ENCODE measurements around the gene RGS8. TPM values are rescaled to one million over a fixed set of nuclear protein-coding genes. Genes with fewer than 3 reads are reported as not detected.

Gene RGS8
- total and polyA plus RNA-seq, 4 donors = 0.05 TPM; not detected in 3

- H3K9me3 ChIP-seq (ENCODE audit: control insufficient read depth in 4 of 4, low read length in 3 of 4) = no peaks in the 10 kb centered on the region
- no peak overlapping the region for H3K9ac ChIP-seq (ENCODE audit: low read depth in 1 of 2, low read length in 2 of 2)
- H3K27me3 ChIP-seq (ENCODE audit: control insufficient read depth in 4 of 4, insufficient read depth in 4 of 4, low read length in 3 of 4) = no peaks in the 10 kb centered on the region
- DNase-seq (ENCODE audit: low spot score) = no peak
- 91% methylated on average over 3 of the region's 3 CpGs for WGBS
- H3K4me1 ChIP-seq (ENCODE audit: control insufficient read depth in 4 of 4, insufficient read depth in 4 of 4, low read length in 3 of 4) = no peaks in the 10 kb centered on the region
- H3K27ac ChIP-seq (ENCODE audit: low read depth in 1 of 2, low read length in 2 of 2) = no peak overlapping the region
- H3K36me3 ChIP-seq (ENCODE audit: control insufficient read depth in 4 of 4, insufficient read depth in 3 of 4, low read depth in 1 of 4, low read length in 3 of 4) = no peaks in the 10 kb centered on the region
- TF ChIP-seq GABPA (IDR thresholded peaks at IDR 0.05 in 1 of 2, conservative IDR thresholded peaks at IDR 0.05 in 1 of 2) (no peak), RXRA (IDR thresholded peaks at IDR 0.05) (no peak), FOXA2 (IDR thresholded peaks at IDR 0.05) (no peak), RAD21 (IDR thresholded peaks at IDR 0.05) (no peak), HNF4G (IDR thresholded peaks at IDR 0.05) (no peak), ATF3 (IDR thresholded peaks at IDR 0.05) (no peak), SP1 (IDR thresholded peaks at IDR 0.05) (no peak)
- TF ChIP-seq, protein P1, sequence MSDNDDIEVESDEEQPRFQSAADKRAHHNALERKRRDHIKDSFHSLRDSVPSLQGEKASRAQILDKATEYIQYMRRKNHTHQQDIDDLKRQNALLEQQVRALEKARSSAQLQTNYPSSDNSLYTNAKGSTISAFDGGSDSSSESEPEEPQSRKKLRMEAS (IDR thresholded peaks at IDR 0.05) = no peak
- H3K4me3 ChIP-seq (ENCODE audit: low read depth in 1 of 3, low read length in 3 of 3) = no peak overlapping the region
Measured at GRCh38 chr1:182713492-182713891, 29.1 kb upstream of the RGS8 start.

DNA sequence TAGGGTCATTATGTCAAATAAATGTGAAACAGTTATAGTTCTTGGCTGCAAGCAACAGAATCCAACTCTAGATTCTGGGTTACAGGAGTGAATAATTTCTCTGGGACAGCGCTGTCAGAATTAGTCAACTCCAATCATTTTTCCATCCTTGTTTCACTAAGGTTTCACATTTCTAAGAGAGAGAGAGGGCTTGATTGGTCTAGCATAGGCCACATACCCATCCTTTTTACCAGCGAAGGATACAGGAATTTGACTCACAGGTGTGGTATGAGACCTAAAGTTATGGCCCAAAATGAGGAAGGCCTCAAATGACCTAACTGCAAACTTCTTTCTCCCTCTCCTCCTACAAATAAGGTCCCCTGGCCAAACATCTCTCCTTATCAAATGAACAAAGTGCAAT, 25.5 kb upstream of the RGS8 start:
- TF ChIP-seq YY1 (IDR thresholded peaks at IDR 0.05) = no peak
- no peak for TF ChIP-seq FOXA1 (IDR thresholded peaks at IDR 0.05)
- TF ChIP-seq SP1 (IDR thresholded peaks at IDR 0.05) = no peak
- TF ChIP-seq HNF4G (IDR thresholded peaks at IDR 0.05) = no peak
- TF ChIP-seq TAF1 (conservative IDR thresholded peaks at IDR 0.05) = no peak
- no peak for TF ChIP-seq NR2F2 (IDR thresholded peaks at IDR 0.05)
- no peak for TF ChIP-seq RAD21 (IDR thresholded peaks at IDR 0.05)
- TF ChIP-seq, protein P2, sequence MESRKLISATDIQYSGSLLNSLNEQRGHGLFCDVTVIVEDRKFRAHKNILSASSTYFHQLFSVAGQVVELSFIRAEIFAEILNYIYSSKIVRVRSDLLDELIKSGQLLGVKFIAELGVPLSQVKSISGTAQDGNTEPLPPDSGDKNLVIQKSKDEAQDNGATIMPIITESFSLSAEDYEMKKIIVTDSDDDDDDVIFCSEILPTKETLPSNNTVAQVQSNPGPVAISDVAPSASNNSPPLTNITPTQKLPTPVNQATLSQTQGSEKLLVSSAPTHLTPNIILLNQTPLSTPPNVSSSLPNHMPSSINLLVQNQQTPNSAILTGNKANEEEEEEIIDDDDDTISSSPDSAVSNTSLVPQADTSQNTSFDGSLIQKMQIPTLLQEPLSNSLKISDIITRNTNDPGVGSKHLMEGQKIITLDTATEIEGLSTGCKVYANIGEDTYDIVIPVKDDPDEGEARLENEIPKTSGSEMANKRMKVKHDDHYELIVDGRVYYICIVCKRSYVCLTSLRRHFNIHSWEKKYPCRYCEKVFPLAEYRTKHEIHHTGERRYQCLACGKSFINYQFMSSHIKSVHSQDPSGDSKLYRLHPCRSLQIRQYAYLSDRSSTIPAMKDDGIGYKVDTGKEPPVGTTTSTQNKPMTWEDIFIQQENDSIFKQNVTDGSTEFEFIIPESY (IDR thresholded peaks at IDR 0.05) = no peak
- TF ChIP-seq, protein P3, sequence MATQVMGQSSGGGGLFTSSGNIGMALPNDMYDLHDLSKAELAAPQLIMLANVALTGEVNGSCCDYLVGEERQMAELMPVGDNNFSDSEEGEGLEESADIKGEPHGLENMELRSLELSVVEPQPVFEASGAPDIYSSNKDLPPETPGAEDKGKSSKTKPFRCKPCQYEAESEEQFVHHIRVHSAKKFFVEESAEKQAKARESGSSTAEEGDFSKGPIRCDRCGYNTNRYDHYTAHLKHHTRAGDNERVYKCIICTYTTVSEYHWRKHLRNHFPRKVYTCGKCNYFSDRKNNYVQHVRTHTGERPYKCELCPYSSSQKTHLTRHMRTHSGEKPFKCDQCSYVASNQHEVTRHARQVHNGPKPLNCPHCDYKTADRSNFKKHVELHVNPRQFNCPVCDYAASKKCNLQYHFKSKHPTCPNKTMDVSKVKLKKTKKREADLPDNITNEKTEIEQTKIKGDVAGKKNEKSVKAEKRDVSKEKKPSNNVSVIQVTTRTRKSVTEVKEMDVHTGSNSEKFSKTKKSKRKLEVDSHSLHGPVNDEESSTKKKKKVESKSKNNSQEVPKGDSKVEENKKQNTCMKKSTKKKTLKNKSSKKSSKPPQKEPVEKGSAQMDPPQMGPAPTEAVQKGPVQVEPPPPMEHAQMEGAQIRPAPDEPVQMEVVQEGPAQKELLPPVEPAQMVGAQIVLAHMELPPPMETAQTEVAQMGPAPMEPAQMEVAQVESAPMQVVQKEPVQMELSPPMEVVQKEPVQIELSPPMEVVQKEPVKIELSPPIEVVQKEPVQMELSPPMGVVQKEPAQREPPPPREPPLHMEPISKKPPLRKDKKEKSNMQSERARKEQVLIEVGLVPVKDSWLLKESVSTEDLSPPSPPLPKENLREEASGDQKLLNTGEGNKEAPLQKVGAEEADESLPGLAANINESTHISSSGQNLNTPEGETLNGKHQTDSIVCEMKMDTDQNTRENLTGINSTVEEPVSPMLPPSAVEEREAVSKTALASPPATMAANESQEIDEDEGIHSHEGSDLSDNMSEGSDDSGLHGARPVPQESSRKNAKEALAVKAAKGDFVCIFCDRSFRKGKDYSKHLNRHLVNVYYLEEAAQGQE (IDR thresholded peaks at IDR 0.05) = no peak
- no peak for TF ChIP-seq CTCF (IDR thresholded peaks at IDR 0.05; ENCODE audit: low read depth, low read length, missing input control)
- Histone ChIP-seq H3K9ac (ENCODE audit: low read depth in 1 of 2, low read length in 2 of 2) (no peak overlapping the region), H3K36me3 (ENCODE audit: control insufficient read depth in 4 of 4, insufficient read depth in 3 of 4, low read depth in 1 of 4, low read length in 3 of 4) (no peaks in the 10 kb centered on the region), H3K27ac (ENCODE audit: low read depth in 1 of 2, low read length in 2 of 2) (no peak overlapping the region), H3K27me3 (ENCODE audit: control insufficient read depth in 4 of 4, insufficient read depth in 4 of 4, low read length in 3 of 4) (no peaks in the 10 kb centered on the region), H3K9me3 (ENCODE audit: control insufficient read depth in 4 of 4, low read length in 3 of 4) (no peaks in the 10 kb centered on the region), H3K4me3 (ENCODE audit: low read depth in 1 of 3, low read length in 3 of 3) (no peak overlapping the region), H3K4me1 (ENCODE audit: control insufficient read depth in 4 of 4, insufficient read depth in 4 of 4, low read length in 3 of 4) (peaks cover 0 to 4% (median 0%) of the 10 kb centered on the region in 4 donors)
- WGBS = 96% methylated on average over 2 of the region's 2 CpGs
- no peak for DNase-seq (ENCODE audit: low spot score)
